ENCODE measurements around the gene CD6.

CD6 gene

DNA sequence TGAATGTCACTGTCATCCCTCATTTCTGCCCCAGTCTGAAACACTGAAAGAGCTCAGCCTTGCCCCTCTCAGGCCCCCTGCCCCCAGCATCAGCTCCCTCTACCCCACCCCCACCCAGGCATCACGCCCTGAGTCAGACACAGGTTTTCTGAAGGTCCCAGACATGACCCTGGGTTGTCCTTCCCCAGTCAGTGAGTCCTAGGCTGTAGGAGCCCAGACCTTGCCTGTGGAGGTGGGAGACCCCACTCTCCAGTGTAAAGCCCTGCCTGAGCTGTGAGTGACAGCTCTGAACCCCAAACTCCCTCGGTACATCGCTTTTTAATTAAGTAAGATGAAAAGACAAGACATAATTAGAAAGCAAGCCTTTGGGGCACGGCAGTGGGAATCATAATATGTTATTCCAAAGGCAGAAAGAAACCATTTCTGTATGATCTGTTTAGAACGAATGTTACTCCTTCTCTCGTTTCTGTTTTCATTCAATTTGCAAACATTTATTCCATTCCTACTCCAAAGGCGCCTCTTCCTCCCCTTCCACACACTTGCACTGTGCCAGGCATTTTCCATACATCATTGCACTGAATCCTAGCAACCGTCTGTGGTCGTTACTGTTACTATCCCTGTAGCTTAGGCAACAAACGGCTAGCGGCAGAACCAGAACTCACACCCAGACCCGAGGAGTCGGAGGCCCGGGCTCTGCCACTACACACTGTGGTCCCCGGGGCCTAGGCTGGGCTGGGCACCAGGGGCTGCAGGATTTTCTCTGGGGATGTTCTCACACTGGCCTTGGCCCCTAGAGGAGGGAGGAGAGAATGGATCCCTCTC is 63.4 kb downstream of the CD6 start:
- FAIRE-seq, result no peak

DNA sequence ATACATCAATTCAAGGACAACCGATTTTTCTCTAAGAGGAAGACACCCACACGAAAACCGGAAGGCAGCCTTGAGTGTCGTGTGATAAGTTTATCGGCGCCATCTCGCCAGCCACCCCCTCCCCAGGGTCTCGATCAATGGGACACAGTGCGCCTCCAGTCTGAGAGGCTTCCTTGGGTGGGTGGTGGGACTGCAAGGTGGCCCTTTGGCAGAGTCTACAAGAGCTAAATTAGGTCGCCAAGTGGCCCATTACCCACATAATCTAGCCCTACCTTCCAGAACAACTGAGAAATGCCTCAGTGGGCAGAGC is 64.0 kb downstream of the CD6 start:
- no peak for FAIRE-seq

- FAIRE-seq, result no peak
Observed at GRCh38 chr11:61037441-61038093, 66.1 kb downstream of the CD6 start.

DNA sequence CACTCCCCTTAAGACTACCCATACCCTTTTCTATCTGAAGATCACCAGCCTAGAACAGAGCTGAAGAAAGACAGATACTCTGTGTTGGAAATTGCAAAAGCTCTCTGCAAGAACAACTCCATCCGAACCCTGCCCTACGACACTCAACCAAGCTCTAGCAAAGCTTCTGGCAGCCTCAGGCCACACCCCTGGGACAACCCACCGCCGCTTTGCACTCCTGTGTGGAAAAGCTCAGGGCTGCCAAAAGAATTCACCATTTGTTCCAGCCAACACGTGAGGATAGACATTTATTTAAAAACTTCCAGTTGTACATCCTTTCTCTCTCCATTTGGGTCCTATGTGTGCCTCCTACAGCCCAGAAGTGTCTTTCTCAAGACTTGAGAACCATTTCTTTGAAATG is 68.4 kb downstream of the CD6 start:
- FAIRE-seq, result no peak

- FAIRE-seq, result no peak
Observed at GRCh38 chr11:61041755-61042518, 70.5 kb downstream of the CD6 start.

DNA sequence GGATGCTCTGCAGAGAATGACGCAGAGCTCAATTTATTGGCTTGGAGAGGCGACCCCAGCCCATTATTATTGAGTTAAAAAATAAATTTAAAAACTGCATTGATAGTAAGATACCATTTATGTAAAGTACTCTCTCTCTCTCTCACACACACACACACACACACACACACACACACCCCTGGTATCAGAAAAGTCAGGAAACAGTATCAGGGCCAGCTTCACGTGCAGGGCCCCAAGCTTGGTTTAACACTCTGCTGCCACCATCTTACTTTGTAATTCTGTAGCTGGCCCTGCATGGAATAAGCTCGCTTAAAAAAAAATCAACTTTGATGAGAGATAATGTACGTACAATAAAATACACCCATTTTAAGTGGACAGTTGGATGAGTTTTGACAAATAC is 71.1 kb downstream of the CD6 start:
- FAIRE-seq, result no peak

GRCh38 chr11:61042961-61043540 is 71.6 kb downstream of the CD6 start:
- FAIRE-seq, result no peak

DNA sequence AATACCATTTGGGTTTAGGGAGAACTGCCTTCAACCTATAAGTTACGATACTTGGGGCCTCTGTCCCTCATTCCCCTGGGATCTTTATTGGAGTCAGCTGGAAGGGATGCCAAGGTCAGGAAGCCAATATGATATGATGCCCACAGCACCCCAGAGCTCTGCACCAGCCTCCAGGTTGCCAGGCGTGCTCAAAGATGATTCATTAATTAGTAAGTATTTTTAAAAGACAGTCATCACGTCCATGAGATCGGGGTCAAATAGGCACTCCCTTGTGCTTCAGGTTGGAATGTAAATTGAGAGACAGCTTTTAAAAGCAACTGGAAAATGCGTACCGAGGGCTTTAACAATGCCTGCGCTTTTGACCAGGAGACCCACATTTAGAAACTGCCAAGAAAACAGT is 73.8 kb downstream of the CD6 start:
- no peak for FAIRE-seq

DNA sequence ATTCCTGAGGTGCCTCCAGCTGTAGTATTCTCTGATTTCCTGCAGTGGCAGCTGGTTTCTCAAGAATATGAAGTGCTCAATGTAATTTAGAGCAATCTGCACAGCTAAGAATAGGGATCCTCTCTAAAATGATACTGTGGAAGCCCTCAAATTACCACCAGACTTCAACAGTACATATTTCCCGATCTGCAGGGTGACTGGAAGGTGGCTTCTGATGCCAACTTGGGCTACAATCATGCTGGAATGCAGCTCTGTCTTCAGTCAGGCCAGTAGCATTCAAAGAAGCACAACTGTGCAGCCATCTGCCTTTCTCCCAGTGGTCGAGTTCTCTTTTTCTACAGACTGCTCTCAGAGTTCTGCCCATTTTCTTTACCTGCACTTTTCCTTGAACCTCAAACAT is 75.4 kb downstream of the CD6 start:
- FAIRE-seq, result no peak

- FAIRE-seq, result no peak
Observed at GRCh38 chr11:61048368-61049062, 77.0 kb downstream of the CD6 start.

- FAIRE-seq, result no peak
Observed at GRCh38 chr11:61049063-61049377, 77.5 kb downstream of the CD6 start.

- FAIRE-seq, result no peak
Observed at GRCh38 chr11:61049859-61050258, 78.4 kb downstream of the CD6 start.

DNA sequence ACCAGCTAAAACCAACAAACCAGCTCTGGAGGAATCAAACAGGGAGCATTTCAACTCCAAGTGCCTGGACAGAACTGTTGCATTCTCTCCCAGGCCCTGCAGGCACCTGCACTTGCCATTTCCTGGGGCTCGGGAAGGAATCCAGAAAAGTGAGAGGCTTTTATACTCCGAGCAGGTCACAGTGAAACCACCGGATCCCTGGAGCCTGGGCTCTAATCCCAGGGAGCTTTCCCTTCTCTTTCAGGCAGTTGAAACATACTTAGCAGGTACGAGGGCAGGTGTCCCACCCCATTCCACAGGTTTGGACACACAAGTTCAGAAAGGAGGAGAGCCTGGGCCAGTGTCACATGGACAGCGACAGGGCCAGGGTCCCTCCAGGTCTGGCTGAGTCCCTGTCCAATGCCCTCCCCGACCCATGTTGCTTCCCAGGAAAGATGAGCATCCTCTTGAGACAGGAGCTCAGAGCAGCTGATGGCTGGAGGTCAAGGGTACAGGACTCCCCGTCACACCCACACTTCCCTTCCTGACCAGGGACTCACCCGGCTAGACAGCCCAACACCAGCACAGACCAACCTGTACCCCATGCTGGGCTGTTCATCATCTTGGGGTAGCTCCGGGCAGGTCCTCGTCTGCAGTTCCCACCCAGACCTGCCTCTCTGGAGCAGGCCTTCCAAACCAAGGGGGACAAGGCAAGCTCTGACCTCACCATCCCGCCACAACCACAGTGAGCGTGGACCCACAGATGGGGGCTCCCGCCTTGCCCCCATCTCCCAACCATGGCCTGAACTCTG is 80.9 kb downstream of the CD6 start:
- no peak for FAIRE-seq

GRCh38 chr11:61053191-61053590 is 81.7 kb downstream of the CD6 start:
- FAIRE-seq, result no peak

DNA sequence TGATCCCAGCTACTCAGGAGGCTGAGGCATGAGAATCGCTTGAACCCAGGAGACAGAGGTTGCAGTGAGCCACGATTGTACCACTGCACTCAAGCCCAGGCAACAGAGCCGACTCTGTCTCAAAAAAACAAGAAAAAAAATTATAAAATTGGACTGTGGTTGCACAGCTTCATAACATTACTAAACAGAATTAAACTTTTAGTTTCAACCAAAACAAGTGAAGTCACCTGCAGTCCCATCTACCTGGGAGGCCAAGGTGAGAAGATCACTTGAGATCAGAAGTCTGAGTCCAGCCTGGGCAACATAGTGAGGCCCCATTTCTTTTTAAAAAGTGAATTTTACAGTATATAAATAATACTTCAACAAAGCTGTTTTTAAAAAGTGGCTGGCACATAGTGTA is 83.0 kb downstream of the CD6 start:
- no peak for FAIRE-seq

DNA sequence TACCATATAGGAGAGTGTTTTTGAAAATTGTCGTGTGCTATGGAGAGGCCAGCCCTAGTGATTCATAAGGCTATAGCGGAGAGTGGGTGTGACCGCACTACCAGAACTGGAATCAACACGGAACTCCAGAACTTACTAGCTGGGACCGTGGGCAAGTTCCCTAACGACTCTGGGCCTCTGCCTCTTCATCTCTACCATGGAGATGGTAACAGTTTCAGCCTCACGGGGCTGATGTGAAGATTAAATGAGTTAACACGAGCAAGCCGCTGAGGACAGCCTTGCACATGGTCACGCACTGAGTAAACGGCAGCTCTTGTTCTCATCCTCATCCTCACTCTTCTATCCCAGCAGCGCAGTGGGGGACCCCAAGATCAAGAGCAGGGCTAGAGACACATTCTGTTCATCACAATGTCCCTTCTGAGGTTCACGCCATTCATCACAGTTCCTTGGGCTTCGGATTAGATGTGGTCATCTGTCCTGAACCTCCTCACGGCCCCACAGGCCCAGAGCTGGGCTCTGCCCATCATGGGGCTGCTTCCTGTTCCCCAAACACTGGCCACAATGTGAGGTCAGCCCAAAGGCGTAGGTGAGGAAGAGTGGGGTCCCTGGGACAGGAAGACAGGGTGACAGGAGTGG is 83.6 kb downstream of the CD6 start:
- FAIRE-seq, result no peak

DNA sequence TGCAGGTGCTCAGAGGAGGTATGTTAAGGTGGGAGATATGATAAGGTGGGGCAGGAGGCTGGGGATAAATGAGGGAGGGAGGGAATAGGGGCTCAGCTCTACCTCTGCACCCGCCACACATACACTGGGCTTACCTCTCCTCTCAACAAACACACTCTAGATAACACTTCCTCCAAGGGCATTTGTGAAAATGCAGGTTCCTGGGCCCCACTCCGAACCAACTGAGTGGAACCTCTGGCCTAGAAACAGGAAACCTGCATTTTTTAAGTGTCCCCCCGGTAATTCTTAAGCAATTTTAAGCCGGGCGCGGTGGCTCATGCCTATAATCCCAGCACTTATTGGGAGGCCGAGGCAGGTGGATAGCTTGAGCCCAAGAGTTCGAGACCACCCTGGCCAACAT is 84.3 kb downstream of the CD6 start:
- no peak for FAIRE-seq

- no peak for FAIRE-seq
Observed at GRCh38 chr11:61056571-61056970, 85.1 kb downstream of the CD6 start.

- no peak for FAIRE-seq
Observed at GRCh38 chr11:61056981-61057380, 85.5 kb downstream of the CD6 start.

GRCh38 chr11:61057615-61058014 is 86.1 kb downstream of the CD6 start:
- no peak for FAIRE-seq

GRCh38 chr11:61058583-61059259 is 87.2 kb downstream of the CD6 start:
- no peak for FAIRE-seq
